GM23338 (cell line): ENCODE measurements around the gene YPEL5. TPM values are rescaled to one million over a fixed set of nuclear protein-coding genes. Genes with fewer than 3 reads are reported as not detected.

Experiments used
- ATAC-seq: fragments of 200-7000 bp; cut with Tn5 transposase; 3 replicates; pipeline ENCODE4 v1.9.1; 2020
- DNase-seq: peaks from one replicate; pipeline ENCODE4 v3.0.0-alpha.2; 2015; ENCODE audit warnings: low spot score
- H2AFZ ChIP-seq: fragments of 200-600 bp; sonication (generic); 2 replicates; pipeline ENCODE4 v1.8.0; 2016; ENCODE audit warnings: antibody characterized with exemption, mild to moderate bottlenecking, moderate library complexity
- H3F3A ChIP-seq: fragments of 200-600 bp; sonication (generic); replicated peaks from 2 replicates; pipeline ENCODE4 v1.8.0; 2017; ENCODE audit warnings: antibody characterized with exemption, mixed run types, low read depth
- H3K27ac ChIP-seq: fragments of 200-600 bp; sonication (generic); 2 replicates; pipeline ENCODE4 v1.6.1; 2016; ENCODE audit warnings: low read depth
- H3K27me3 ChIP-seq: fragments of 200-600 bp; sonication (generic); 2 replicates; pipeline ENCODE4 v1.8.0; 2016; ENCODE audit warnings: mild to moderate bottlenecking, mixed run types, moderate library complexity; ENCODE audit not compliant: insufficient read depth
- H3K36me3 ChIP-seq: fragments of 200-600 bp; sonication (generic); 2 replicates; pipeline ENCODE4 v1.8.0; 2016; ENCODE audit warnings: mild to moderate bottlenecking; ENCODE audit not compliant: insufficient read depth
- H3K4me1 ChIP-seq: fragments of 200-600 bp; sonication (generic); 2 replicates; pipeline ENCODE4 v1.8.0; 2016; ENCODE audit warnings: mild to moderate bottlenecking, moderate library complexity; ENCODE audit not compliant: insufficient read depth
- H3K4me2 ChIP-seq: fragments of 200-600 bp; sonication (generic); 2 replicates; pipeline ENCODE4 v1.7.1; 2017; ENCODE audit warnings: mixed run types
- H3K4me3 ChIP-seq: fragments of 200-600 bp; sonication (generic); 2 replicates; pipeline ENCODE4 v1.6.1; 2016; ENCODE audit warnings: mixed run types
- H3K79me2 ChIP-seq: fragments of 200-600 bp; sonication (generic); replicated peaks from 2 replicates; pipeline ENCODE4 v1.8.0; 2017; ENCODE audit warnings: mild to moderate bottlenecking; ENCODE audit not compliant: insufficient read depth
- H3K9me2 ChIP-seq: fragments of 200-600 bp; sonication (generic); 2 replicates; pipeline ENCODE4 v1.8.0; 2017; ENCODE audit not compliant: insufficient read depth
- H4K20me1 ChIP-seq: fragments of 200-600 bp; sonication (generic); replicated peaks from 2 replicates; pipeline ENCODE4 v1.8.0; 2017; ENCODE audit warnings: mild to moderate bottlenecking; ENCODE audit not compliant: insufficient read depth
- H3K27ac Mint-ChIP-seq: 2 replicates; pipeline ENCODE4 v1.8.0; 2020; ENCODE audit warnings: inconsistent platforms, mild to moderate bottlenecking, moderate library complexity, mixed read lengths
- H3K27me3 Mint-ChIP-seq: 3 replicates; pipeline ENCODE4 v1.8.0; 2022; ENCODE audit warnings: low read depth, mild to moderate bottlenecking, moderate library complexity, mixed read lengths, inconsistent platforms; ENCODE audit not compliant: insufficient read depth, poor library complexity
- H3K36me3 Mint-ChIP-seq: 3 replicates; pipeline ENCODE4 v1.8.0; 2021; ENCODE audit warnings: low read depth, mild to moderate bottlenecking, inconsistent platforms, moderate library complexity, mixed read lengths
- H3K4me1 Mint-ChIP-seq: 3 replicates; pipeline ENCODE4 v1.8.0; 2020; ENCODE audit warnings: mild to moderate bottlenecking, inconsistent platforms, mixed read lengths
- H3K4me3 Mint-ChIP-seq: 3 replicates; pipeline ENCODE4 v1.8.0; 2021; ENCODE audit warnings: moderate library complexity, mild to moderate bottlenecking, inconsistent platforms, mixed read lengths
- H3K9me3 Mint-ChIP-seq: 3 replicates; pipeline ENCODE4 v1.8.0; 2020; ENCODE audit warnings: moderate library complexity, mild to moderate bottlenecking, inconsistent platforms, mixed read lengths
- ETS1 ChIP-seq: IDR thresholded peaks from 2 replicates; pipeline ENCODE4 v1.6.1; 2016; ENCODE audit warnings: antibody characterized with exemption
- EZH2 ChIP-seq: fragments of 200-600 bp; sonication (generic); IDR thresholded peaks from one replicate; pipeline ENCODE4 v1.8.0; 2017; ENCODE audit warnings: antibody characterized with exemption, mild to moderate bottlenecking, low read depth; ENCODE audit not compliant: unreplicated experiment
- EZH2phosphoT487 ChIP-seq: fragments of 200-600 bp; sonication (generic); IDR thresholded peaks from one replicate; pipeline ENCODE4 v1.8.1; 2018; ENCODE audit warnings: antibody characterized with exemption; ENCODE audit not compliant: unreplicated experiment
- JUNB ChIP-seq: IDR thresholded peaks from one replicate; pipeline ENCODE4 v1.6.1; 2016; ENCODE audit warnings: antibody characterized with exemption; ENCODE audit not compliant: unreplicated experiment
- ZNF114 ChIP-seq: fragments of 250-450 bp; sonication (Bioruptor Pico); IDR thresholded peaks from 2 replicates; pipeline ENCODE4 v1.5.0; 2020; ENCODE audit warnings: mild to moderate bottlenecking, moderate library complexity
- ZNF331 ChIP-seq: fragments of 250-450 bp; sonication (Bioruptor Pico); IDR thresholded peaks from 2 replicates; pipeline ENCODE4 v1.5.0; 2020; ENCODE audit warnings: low read depth, mild to moderate bottlenecking, moderate library complexity
- polyA plus RNA-seq: library from polyadenylated mRNA; unstranded; fragments of >200 nt; fragmentation: Nextera tagmentation; extraction: Ambion mirVana; gene quantifications from 2 replicates; pipeline ENCODE4 v1.2.1, GENCODE V29; 2016
- total RNA-seq: library from RNA; depleted of rRNA; stranded (reverse); fragments of >200 nt; shearing (Covaris generic); gene quantifications from 2 replicates; pipeline ENCODE4 v1.2.3, GENCODE V29; 2014
- TF ChIP-seq, protein P1 (sequence below): fragments of 250-450 bp; sonication (Bioruptor Pico); IDR thresholded peaks from 2 replicates; pipeline ENCODE4 v1.5.0; 2020; ENCODE audit warnings: mild to moderate bottlenecking, moderate library complexity
- TF ChIP-seq, protein P2 (sequence below), 2 experiments: fragments of 200-600 bp in 1 of 2; sonication (generic) in 1 of 2; conservative IDR thresholded peaks; 2 replicates each; pipeline versions ENCODE4 v1.5.1 to v1.6.1; 2016 to 2017; ENCODE audit warnings: antibody characterized with exemption in 2 of 2, low read depth in 2 of 2, mild to moderate bottlenecking in 2 of 2, moderate library complexity in 1 of 2

Gene YPEL5
- total and polyA plus RNA-seq, 2 experiments from 2014 or later = 24.9 to 31.1 TPM

DNA sequence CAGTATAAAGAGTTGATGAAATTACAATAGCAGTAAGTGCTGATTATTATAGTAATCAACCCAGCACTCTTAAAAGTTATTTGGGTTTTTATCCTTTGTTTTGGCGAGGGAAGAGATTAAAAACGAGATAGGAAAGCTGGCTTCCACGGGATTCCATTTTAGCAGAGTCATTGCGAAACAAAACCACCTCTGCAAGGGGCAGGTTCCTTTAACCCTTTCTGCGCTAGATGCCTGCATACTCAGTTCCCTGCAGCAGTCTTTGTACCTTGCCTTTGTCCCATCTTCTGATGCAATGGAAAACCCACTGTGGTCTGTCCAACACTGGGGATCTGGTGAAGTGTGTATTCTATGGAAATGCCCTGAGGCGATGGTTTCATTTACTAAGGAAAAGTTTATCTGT lies 2.7 kb downstream of the YPEL5 start:
- H2AFZ ChIP-seq = no peak overlapping the region
- H3K36me3 ChIP-seq = no peaks in the 10 kb centered on the region
- Mint-ChIP-seq H3K27me3 (peaks cover 7% of the 10 kb centered on the region), H3K4me1 (peaks cover 43% of the 10 kb centered on the region), H3K4me3 (peak overlapping the region; percentile 72), H3K36me3 (peaks cover 10% of the 10 kb centered on the region; the same call in 2 of the 3 replicates), H3K9me3 (no peaks in the 10 kb centered on the region), H3K27ac (peak overlapping the region; percentile 96)
- no peaks in the 10 kb centered on the region for H4K20me1 ChIP-seq
- peak overlapping the region; percentile 86 for H3K27ac ChIP-seq
- TF ChIP-seq, protein P1, sequence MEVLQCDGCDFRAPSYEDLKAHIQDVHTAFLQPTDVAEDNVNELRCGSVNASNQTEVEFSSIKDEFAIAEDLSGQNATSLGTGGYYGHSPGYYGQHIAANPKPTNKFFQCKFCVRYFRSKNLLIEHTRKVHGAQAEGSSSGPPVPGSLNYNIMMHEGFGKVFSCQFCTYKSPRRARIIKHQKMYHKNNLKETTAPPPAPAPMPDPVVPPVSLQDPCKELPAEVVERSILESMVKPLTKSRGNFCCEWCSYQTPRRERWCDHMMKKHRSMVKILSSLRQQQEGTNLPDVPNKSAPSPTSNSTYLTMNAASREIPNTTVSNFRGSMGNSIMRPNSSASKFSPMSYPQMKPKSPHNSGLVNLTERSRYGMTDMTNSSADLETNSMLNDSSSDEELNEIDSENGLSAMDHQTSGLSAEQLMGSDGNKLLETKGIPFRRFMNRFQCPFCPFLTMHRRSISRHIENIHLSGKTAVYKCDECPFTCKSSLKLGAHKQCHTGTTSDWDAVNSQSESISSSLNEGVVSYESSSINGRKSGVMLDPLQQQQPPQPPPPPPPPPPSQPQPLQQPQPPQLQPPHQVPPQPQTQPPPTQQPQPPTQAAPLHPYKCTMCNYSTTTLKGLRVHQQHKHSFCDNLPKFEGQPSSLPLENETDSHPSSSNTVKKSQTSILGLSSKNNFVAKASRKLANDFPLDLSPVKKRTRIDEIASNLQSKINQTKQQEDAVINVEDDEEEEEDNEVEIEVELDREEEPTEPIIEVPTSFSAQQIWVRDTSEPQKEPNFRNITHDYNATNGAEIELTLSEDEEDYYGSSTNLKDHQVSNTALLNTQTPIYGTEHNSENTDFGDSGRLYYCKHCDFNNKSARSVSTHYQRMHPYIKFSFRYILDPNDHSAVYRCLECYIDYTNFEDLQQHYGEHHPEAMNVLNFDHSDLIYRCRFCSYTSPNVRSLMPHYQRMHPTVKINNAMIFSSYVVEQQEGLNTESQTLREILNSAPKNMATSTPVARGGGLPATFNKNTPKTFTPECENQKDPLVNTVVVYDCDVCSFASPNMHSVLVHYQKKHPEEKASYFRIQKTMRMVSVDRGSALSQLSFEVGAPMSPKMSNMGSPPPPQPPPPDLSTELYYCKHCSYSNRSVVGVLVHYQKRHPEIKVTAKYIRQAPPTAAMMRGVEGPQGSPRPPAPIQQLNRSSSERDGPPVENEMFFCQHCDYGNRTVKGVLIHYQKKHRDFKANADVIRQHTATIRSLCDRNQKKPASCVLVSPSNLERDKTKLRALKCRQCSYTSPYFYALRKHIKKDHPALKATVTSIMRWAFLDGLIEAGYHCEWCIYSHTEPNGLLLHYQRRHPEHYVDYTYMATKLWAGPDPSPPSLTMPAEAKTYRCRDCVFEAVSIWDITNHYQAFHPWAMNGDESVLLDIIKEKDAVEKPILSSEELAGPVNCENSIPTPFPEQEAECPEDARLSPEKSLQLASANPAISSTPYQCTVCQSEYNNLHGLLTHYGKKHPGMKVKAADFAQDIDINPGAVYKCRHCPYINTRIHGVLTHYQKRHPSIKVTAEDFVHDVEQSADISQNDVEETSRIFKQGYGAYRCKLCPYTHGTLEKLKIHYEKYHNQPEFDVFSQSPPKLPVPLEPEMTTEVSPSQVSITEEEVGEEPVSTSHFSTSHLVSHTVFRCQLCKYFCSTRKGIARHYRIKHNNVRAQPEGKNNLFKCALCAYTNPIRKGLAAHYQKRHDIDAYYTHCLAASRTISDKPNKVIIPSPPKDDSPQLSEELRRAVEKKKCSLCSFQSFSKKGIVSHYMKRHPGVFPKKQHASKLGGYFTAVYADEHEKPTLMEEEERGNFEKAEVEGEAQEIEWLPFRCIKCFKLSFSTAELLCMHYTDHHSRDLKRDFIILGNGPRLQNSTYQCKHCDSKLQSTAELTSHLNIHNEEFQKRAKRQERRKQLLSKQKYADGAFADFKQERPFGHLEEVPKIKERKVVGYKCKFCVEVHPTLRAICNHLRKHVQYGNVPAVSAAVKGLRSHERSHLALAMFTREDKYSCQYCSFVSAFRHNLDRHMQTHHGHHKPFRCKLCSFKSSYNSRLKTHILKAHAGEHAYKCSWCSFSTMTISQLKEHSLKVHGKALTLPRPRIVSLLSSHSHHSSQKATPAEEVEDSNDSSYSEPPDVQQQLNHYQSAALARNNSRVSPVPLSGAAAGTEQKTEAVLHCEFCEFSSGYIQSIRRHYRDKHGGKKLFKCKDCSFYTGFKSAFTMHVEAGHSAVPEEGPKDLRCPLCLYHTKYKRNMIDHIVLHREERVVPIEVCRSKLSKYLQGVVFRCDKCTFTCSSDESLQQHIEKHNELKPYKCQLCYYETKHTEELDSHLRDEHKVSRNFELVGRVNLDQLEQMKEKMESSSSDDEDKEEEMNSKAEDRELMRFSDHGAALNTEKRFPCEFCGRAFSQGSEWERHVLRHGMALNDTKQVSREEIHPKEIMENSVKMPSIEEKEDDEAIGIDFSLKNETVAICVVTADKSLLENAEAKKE (CRISPR knock-in tag) = peak; percentile 36
- no peak for TF ChIP-seq ETS1
- TF ChIP-seq EZH2phosphoT487 = no peak
- TF ChIP-seq ZNF331 (CRISPR knock-in tag) = no peak
- H3K4me3 ChIP-seq = peak overlapping the region; percentile 55
- H3K79me2 ChIP-seq = 0 out of 2 replicates have a peak, but pooled peaks cover 9% of the 10 kb centered on the region
- no peaks in the 10 kb centered on the region for H3K9me2 ChIP-seq
- ATAC-seq (peak; percentile 1; the same call in 2 of the 3 replicates), DNase-seq (peak; percentile 80)
- H3F3A ChIP-seq = no peaks in the 10 kb centered on the region
- H3K4me1 ChIP-seq = peaks cover 33% of the 10 kb centered on the region
- peaks cover 9% of the 10 kb centered on the region; the same call in 1 of the 2 replicates for H3K27me3 ChIP-seq
- peak overlapping the region; percentile 75 for H3K4me2 ChIP-seq

- H3K36me3 ChIP-seq = no peaks in the 10 kb centered on the region
- H3K4me2 ChIP-seq = peak overlapping the region; percentile 75
- H3K36me3 Mint-ChIP-seq = peaks cover 10% of the 10 kb centered on the region; the same call in 2 of the 3 replicates
- H3K9me2 ChIP-seq = no peaks in the 10 kb centered on the region
- peaks cover 7% of the 10 kb centered on the region for H3K27me3 Mint-ChIP-seq
- H3K4me3 ChIP-seq = peak overlapping the region; percentile 55
- DNase-seq (no peak), ATAC-seq (no peak)
- peak overlapping the region; percentile 86 for H3K27ac ChIP-seq
- peak overlapping the region; percentile 72 for H3K4me3 Mint-ChIP-seq
- peaks cover 43% of the 10 kb centered on the region for H3K4me1 Mint-ChIP-seq
- H2AFZ ChIP-seq = no peak overlapping the region
- no peaks in the 10 kb centered on the region for H4K20me1 ChIP-seq
- peaks cover 8% of the 10 kb centered on the region; the same call in 1 of the 2 replicates for H3K27me3 ChIP-seq
- peaks cover 9% of the 10 kb centered on the region; the same call in 1 of the 2 replicates for H3K79me2 ChIP-seq
- H3F3A ChIP-seq = no peaks in the 10 kb centered on the region
- no peaks in the 10 kb centered on the region for H3K9me3 Mint-ChIP-seq
- peak overlapping the region; percentile 96 for H3K27ac Mint-ChIP-seq
- peaks cover 33% of the 10 kb centered on the region for H3K4me1 ChIP-seq
- no peak for TF ChIP-seq EZH2
- no peak for TF ChIP-seq ETS1
- TF ChIP-seq, protein P2, sequence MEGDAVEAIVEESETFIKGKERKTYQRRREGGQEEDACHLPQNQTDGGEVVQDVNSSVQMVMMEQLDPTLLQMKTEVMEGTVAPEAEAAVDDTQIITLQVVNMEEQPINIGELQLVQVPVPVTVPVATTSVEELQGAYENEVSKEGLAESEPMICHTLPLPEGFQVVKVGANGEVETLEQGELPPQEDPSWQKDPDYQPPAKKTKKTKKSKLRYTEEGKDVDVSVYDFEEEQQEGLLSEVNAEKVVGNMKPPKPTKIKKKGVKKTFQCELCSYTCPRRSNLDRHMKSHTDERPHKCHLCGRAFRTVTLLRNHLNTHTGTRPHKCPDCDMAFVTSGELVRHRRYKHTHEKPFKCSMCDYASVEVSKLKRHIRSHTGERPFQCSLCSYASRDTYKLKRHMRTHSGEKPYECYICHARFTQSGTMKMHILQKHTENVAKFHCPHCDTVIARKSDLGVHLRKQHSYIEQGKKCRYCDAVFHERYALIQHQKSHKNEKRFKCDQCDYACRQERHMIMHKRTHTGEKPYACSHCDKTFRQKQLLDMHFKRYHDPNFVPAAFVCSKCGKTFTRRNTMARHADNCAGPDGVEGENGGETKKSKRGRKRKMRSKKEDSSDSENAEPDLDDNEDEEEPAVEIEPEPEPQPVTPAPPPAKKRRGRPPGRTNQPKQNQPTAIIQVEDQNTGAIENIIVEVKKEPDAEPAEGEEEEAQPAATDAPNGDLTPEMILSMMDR (conservative IDR thresholded peaks at IDR 0.05; ENCODE audit: low read depth in 2 of 2) = no peak
- no peak for TF ChIP-seq EZH2phosphoT487
- no peak for TF ChIP-seq ZNF114
- TF ChIP-seq JUNB = no peak
These were observed 3.2 kb downstream of the YPEL5 start for GRCh38 chr2:30149976-30150375.
